Stimulated activated naive CD8-positive, alpha-beta T cell treated with anti-CD3 and anti-CD28 coated beads, Interleukin-15, amount 100 ng/mL, for 72 hours (primary cell): Measurements from ENCODE around the gene TRIM9.
"Not testable (repeated sequence)": the region's sequence is repeated elsewhere in the genome, so short reads cannot be mapped to it uniquely, and the experiment has no call there.

Source experiments
- ATAC-seq: fragments of 150-1000 bp; cut with Tn5 transposase; 2 replicates; pipeline ENCODE4 v1.10.0; 2021; ENCODE audit warnings: mild to moderate bottlenecking, moderate library complexity
- DNase-seq, 2 donors: peaks; one replicate each; pipeline ENCODE4 v3.0.0; 2021 to 2022
- H3K27ac Mint-ChIP-seq, 2 donors: one replicate each; pipeline ENCODE4 v1.8.0; 2022; ENCODE audit warnings: mild to moderate bottlenecking in 2 of 2, mixed read lengths in 2 of 2, moderate library complexity in 2 of 2
- H3K27me3 Mint-ChIP-seq: one replicate; pipeline ENCODE4 v1.8.0; 2022; ENCODE audit warnings: mixed read lengths
- H3K4me1 Mint-ChIP-seq: one replicate; pipeline ENCODE4 v1.8.0; 2022; ENCODE audit warnings: mild to moderate bottlenecking, mixed read lengths
- H3K4me3 Mint-ChIP-seq, 2 donors: one replicate each; pipeline ENCODE4 v1.8.0; 2022; ENCODE audit warnings: mild to moderate bottlenecking in 2 of 2, mixed read lengths in 2 of 2, moderate library complexity in 1 of 2
- H3K9me3 Mint-ChIP-seq, 2 donors: one replicate each; pipeline ENCODE4 v1.8.0; 2022; ENCODE audit warnings: mixed read lengths in 2 of 2

The TRIM9 gene

DNA sequence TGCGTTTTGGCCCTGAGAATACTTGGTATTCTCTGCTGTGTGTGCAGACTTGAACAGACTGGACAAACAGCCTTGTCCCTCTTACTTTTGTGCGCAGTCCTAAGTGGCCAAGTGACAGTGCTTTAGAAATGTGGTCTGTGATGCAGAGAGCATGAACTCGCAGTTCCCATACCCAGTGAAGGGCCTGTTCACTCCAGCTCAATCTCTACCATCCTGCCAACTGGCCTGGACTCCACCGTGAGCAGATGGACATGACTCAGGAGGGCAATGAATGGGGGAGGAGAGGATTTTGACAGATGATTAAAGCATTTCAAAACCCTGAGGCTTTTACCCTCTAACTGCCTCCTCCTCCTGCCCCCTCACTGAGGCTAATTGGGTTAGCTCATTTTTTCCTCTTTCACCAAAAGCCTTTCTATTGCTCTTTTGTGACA, 88.1 kb downstream of the TRIM9 start:
- peaks cover 14% of the 10 kb centered on the region for H3K4me1 Mint-ChIP-seq
- H3K9me3 Mint-ChIP-seq, result no peaks in the 10 kb centered on the region
- H3K27ac Mint-ChIP-seq, result peak overlapping the region in 1 of 2 donors; percentile 19
- H3K4me3 Mint-ChIP-seq, result no peak overlapping the region
- no peaks in the 10 kb centered on the region for H3K27me3 Mint-ChIP-seq
- DNase-seq (no peak), ATAC-seq (no peak)

DNA sequence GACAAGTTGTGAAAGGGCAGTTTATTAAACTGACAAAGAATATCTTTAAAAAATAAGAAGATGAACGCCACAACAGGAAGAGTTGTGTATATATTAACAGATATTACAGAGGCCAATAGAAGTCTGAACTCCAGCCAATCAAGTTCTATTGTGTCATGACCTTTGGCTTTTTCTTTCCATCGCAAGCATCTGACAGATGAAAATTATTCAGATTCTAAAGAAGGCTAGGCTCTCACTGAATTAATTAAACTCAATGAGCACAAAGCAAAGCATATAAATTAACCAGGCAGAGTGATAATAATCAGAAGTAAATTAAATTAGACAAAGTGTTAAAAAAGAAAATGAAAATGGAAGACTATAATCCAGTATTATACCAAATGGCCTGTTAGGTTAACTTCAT, 88.6 kb downstream of the TRIM9 start:
- ATAC-seq (no peak), DNase-seq (no peak)
- no peak overlapping the region for H3K27ac Mint-ChIP-seq
- H3K4me3 Mint-ChIP-seq, result no peak overlapping the region
- H3K4me1 Mint-ChIP-seq, result peaks cover 14% of the 10 kb centered on the region
- H3K27me3 Mint-ChIP-seq, result no peaks in the 10 kb centered on the region
- no peaks in the 10 kb centered on the region for H3K9me3 Mint-ChIP-seq

- Mint-ChIP-seq H3K4me1 (peaks cover 14% of the 10 kb centered on the region), H3K27ac (no peak overlapping the region), H3K4me3 (no peak overlapping the region), H3K9me3 (no peaks in the 10 kb centered on the region), H3K27me3 (no peaks in the 10 kb centered on the region)
- no peak for DNase-seq
- no peak for ATAC-seq
These were observed 89.9 kb downstream of the TRIM9 start for GRCh38 chr14:51004801-51005526.

GRCh38 chr14:51004352-51004800, 90.5 kb downstream of the TRIM9 start:
- ATAC-seq, result no peak
- Mint-ChIP-seq H3K4me3 (no peak overlapping the region), H3K9me3 (no peaks in the 10 kb centered on the region), H3K27ac (peak overlapping the region in 1 of 2 donors; percentile 34), H3K4me1 (peaks cover 14% of the 10 kb centered on the region), H3K27me3 (no peaks in the 10 kb centered on the region)
- DNase-seq, result no peak

DNA sequence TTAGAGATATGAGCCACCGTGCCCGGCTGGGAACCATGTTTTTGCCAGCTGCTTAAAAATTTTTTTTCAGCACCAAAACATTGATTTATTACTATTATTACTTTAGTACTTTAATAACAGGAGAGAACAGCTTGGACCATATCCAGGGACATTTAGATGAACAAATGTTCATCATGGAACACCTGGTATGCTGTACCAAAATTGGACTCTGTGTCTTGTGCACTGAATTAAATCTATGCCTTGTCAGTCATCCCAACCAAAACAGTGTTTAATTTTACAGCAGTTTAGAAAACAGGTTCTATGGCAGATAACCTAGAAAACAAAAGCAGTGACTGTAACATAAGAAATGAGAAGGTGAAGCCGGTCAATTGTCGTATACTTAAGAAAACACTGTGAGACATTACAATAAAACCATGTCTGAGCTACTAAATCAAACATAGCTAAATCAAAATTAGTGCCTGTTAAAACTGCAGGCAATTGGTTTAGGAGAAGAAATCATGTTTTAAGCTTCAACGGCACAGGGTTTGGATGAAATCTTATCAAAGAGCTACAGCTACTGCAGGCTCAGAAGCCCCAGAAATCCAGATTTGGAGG, 92.4 kb downstream of the TRIM9 start:
- Mint-ChIP-seq H3K4me3 (no peak overlapping the region), H3K27me3 (no peaks in the 10 kb centered on the region), H3K9me3 (no peaks in the 10 kb centered on the region), H3K27ac (no peak overlapping the region), H3K4me1 (peaks cover 13% of the 10 kb centered on the region)
- no peak for ATAC-seq
- DNase-seq, result no peak

DNA sequence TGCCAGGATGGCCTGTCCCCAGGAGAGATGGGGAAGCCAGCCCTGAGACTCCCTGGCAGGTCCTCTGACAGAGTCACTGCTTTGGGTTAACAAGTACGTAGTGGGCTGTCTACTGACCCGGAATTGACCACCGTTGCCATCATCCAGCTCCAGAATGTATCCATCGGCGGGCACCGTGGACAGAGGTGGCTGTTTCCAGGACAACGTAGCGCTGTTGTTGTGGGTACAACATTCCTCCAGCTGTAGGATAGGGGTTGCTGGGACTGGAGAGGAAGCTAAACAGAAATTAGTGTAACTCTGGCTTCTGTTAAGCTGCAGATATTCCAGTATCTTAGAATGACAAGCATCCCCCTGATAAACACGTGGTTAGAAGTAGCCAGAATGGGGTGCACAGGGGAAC, 94.3 kb downstream of the TRIM9 start:
- Mint-ChIP-seq H3K4me3 (no peak overlapping the region), H3K9me3 (no peaks in the 10 kb centered on the region), H3K4me1 (no peaks in the 10 kb centered on the region), H3K27ac (no peak overlapping the region), H3K27me3 (no peaks in the 10 kb centered on the region)
- DNase-seq, result no peak
- no peak for ATAC-seq

DNA sequence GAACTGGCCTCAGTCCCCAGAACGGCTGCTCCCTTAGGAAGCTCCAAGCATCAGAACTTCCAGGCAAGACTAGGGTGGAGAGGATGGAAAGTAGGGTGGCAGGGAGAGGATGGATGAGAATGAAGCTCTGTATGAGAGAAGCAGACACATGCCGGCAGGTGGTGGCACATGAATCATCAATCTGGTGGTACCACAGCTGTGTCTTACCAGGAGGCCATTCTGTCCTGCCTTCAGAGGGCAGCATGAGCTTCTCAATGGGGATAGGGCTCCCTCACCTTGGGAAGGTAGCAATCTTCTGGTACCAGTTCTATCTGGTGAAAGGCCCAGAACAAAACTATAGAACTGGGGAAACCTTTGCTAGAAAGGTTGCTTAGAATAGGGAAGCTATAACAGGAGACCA, 95.2 kb downstream of the TRIM9 start:
- no peak overlapping the region for H3K4me3 Mint-ChIP-seq
- H3K4me1 Mint-ChIP-seq, result no peaks in the 10 kb centered on the region
- H3K9me3 Mint-ChIP-seq, result no peaks in the 10 kb centered on the region
- ATAC-seq, result no peak
- no peaks in the 10 kb centered on the region for H3K27me3 Mint-ChIP-seq
- DNase-seq, result no peak
- peak overlapping the region in 1 of 2 donors; percentile 63 for H3K27ac Mint-ChIP-seq

- no peak for ATAC-seq
These were observed 96.3 kb downstream of the TRIM9 start for GRCh38 chr14:50998612-50999011.

GRCh38 chr14:50997712-50998111, 97.2 kb downstream of the TRIM9 start:
- Mint-ChIP-seq H3K9me3 (no peaks in the 10 kb centered on the region), H3K4me1 (no peaks in the 10 kb centered on the region), H3K4me3 (no peak overlapping the region), H3K27me3 (no peaks in the 10 kb centered on the region), H3K27ac (no peak overlapping the region)
- ATAC-seq (no peak), DNase-seq (no peak)

More at GRCh38 chr14:50998612-50999011, 96.3 kb downstream of the TRIM9 start:
- no peaks in the 10 kb centered on the region for H3K9me3 Mint-ChIP-seq
- DNase-seq, result no peak
- H3K27ac Mint-ChIP-seq, result no peak overlapping the region
- no peak overlapping the region for H3K4me3 Mint-ChIP-seq
- H3K4me1 Mint-ChIP-seq, result no peaks in the 10 kb centered on the region
- H3K27me3 Mint-ChIP-seq, result no peaks in the 10 kb centered on the region

GRCh38 chr14:50994158-50994557, 100.7 kb downstream of the TRIM9 start:
- not testable (repeated sequence) for H3K9me3 Mint-ChIP-seq, H3K27ac Mint-ChIP-seq, H3K4me1 Mint-ChIP-seq, H3K27me3 Mint-ChIP-seq, DNase-seq, ATAC-seq, H3K4me3 Mint-ChIP-seq

DNA sequence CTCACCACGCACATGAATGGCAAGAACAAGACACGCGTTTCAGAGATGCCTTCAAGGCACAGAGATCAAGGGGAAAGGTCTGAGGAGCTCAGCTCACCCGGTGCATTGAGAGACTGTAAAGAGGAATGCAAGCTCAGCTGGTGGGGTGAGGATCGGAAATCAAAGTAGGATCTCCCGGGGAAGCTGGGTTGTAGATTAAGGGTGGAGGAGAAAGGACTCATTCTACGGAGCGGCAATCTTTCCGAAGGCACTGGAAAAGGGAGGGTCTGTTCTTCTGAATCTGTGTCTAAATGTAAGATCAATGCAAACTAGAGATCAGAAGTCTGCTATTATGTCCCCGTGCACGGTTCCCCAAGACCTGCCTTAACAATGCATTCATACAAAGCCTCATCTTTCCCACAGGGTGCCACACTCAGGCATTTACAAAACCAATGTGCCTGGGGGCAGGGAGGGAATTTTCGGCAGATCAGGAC, 109.0 kb downstream of the TRIM9 start:
- Mint-ChIP-seq H3K4me1 (no peaks in the 10 kb centered on the region), H3K9me3 (no peaks in the 10 kb centered on the region), H3K27ac (no peak overlapping the region), H3K27me3 (no peaks in the 10 kb centered on the region), H3K4me3 (no peak overlapping the region)
- DNase-seq (no peak), ATAC-seq (no peak)

GRCh38 chr14:50985124-50985858, 109.6 kb downstream of the TRIM9 start:
- ATAC-seq (no peak), DNase-seq (no peak)
- Mint-ChIP-seq H3K4me3 (no peak overlapping the region), H3K27me3 (no peaks in the 10 kb centered on the region), H3K4me1 (no peaks in the 10 kb centered on the region), H3K27ac (no peak overlapping the region), H3K9me3 (no peaks in the 10 kb centered on the region)

DNA sequence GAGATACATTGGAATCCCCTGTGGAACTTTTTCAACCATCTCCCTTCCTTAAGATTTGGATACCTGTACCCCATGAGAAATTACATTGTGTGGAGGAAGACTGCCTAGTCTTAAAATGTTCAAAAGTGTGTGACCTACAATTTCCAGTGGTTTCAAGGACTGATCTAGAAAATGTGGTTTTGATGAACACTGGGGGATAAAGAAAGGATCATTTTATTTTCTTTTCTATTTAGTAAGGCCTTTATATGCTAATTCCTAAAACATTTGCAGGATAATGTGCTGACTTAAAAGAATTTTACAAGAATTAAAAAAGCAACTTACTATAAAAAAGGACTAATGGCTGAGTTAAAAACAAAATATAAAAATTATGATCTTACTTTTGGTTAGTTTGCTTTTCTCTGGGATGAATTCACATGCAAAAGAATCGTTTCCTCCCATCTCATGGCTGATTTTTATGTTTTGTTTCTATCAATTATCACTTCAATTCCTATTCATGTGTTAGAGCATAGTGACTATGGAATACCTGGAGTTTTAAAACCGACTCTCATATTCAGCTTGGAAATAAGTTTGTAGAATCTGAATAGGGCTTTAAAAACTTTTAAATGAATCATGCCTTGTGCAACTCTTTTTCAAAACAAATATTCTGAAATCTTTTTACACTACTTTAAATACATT, 110.7 kb downstream of the TRIM9 start:
- no peaks in the 10 kb centered on the region for H3K27me3 Mint-ChIP-seq
- no peaks in the 10 kb centered on the region for H3K9me3 Mint-ChIP-seq
- H3K4me3 Mint-ChIP-seq, result no peak overlapping the region
- H3K27ac Mint-ChIP-seq, result peak overlapping the region in 1 of 2 donors; percentile 50
- H3K4me1 Mint-ChIP-seq, result no peaks in the 10 kb centered on the region
- no peak for DNase-seq
- ATAC-seq, result no peak

- no peaks in the 10 kb centered on the region for H3K4me1 Mint-ChIP-seq
- no peak overlapping the region for H3K27ac Mint-ChIP-seq
- H3K4me3 Mint-ChIP-seq, result no peak overlapping the region
- DNase-seq (no peak), ATAC-seq (no peak)
- no peaks in the 10 kb centered on the region for H3K9me3 Mint-ChIP-seq
- no peaks in the 10 kb centered on the region for H3K27me3 Mint-ChIP-seq
These were observed 114.7 kb downstream of the TRIM9 start for GRCh38 chr14:50979941-50980850.

DNA sequence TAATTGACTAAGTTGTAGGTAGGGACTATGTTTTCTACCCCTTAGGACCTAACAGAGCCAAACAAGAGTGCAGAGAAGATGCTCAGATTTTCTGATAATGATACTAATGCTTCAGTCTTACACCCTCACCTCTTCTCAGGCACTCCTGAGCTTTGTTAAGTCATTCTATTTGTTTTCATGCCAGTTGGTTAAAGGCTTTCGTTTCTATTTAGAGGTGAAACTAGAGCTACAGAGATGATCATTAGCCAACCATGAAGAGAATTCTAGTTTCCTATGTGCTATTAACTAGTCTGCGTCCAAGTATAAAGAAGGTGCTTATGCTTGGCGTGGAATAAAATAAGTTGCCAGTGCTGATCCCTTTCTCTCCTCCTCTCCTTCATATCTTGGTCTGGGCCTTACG, 116.0 kb downstream of the TRIM9 start:
- H3K27me3 Mint-ChIP-seq, result no peaks in the 10 kb centered on the region
- ATAC-seq, result no peak
- H3K9me3 Mint-ChIP-seq, result no peaks in the 10 kb centered on the region

More for the DNA sequence above, 116.0 kb downstream of the TRIM9 start:
- Mint-ChIP-seq H3K27ac (no peak overlapping the region), H3K4me1 (no peaks in the 10 kb centered on the region), H3K4me3 (no peak overlapping the region)
- DNase-seq, result no peak
